Esophagus squamous epithelium (tissue), 5 donors: ENCODE measurements around the gene SCN5A. TPM values are rescaled to one million over a fixed set of nuclear protein-coding genes. Genes with fewer than 3 reads are reported as not detected.

Experiments
- DNase-seq: peaks from one replicate; lab custom pipeline; 2025; lab: John Stamatoyannopoulos, UW
- H3K27ac ChIP-seq, 4 donors: fragments of 200-600 bp; sonication (generic); one replicate each; pipeline ENCODE4 v1.5.1; 2016 to 2019; ENCODE audit warnings: mild to moderate bottlenecking in 1 of 4
- H3K27me3 ChIP-seq, 4 donors: fragments of 200-600 bp; sonication (generic); 1 replicate in 3 of 4; 2 replicates in 1 of 4; pipeline versions ENCODE4 v1.5.1 to v1.6.0; 2017 to 2021; ENCODE audit warnings: antibody characterized with exemption in 1 of 4
- H3K36me3 ChIP-seq, 3 donors: fragments of 200-600 bp; sonication (generic); one replicate each; pipeline ENCODE4 v1.5.1; 2016 to 2019
- H3K4me1 ChIP-seq, 3 donors: fragments of 200-600 bp; sonication (generic); one replicate each; pipeline ENCODE4 v1.5.1; 2017 to 2019
- H3K4me3 ChIP-seq, 4 donors: fragments of 200-600 bp; sonication (generic); 1 replicate in 3 of 4; 2 replicates in 1 of 4; pipeline ENCODE4 v1.5.1; 2016 to 2019; ENCODE audit warnings: mild to moderate bottlenecking in 2 of 4, moderate library complexity in 1 of 4
- H3K9me3 ChIP-seq, 3 donors: fragments of 200-600 bp; sonication (generic); one replicate each; pipeline ENCODE4 v1.5.1; 2016 to 2019
- CTCF ChIP-seq, 6 experiments: fragments of 450-650 bp in 4 of 6; fragments of 200-600 bp in 2 of 6; sonication (generic) in 2 of 6; IDR thresholded peaks; one replicate each; pipeline ENCODE4 v1.5.1; 2016 to 2019; ENCODE audit warnings: antibody characterized with exemption in 6 of 6, mild to moderate bottlenecking in 4 of 6, moderate library complexity in 4 of 6
- POLR2A ChIP-seq, 4 donors: fragments of 450-650 bp; IDR thresholded peaks; one replicate each; pipeline ENCODE4 v1.6.1; 2017; ENCODE audit warnings: antibody characterized with exemption in 4 of 4, mild to moderate bottlenecking in 4 of 4, moderate library complexity in 3 of 4
- WGBS, 2 donors: methylation state at CpG; one replicate each; pipeline ENCODE4 v1.1.5; 2018; 5-methylcytosine and 5-hydroxymethylcytosine counted together
- intact Hi-C: fragments of 100-400 bp; cut with DNase I; formaldehyde crosslinking; loops from one replicate; pipeline ENCODE4 v1.15.0; 2022
- total RNA-seq, 4 donors: library from RNA; depleted of rRNA; stranded (reverse); fragments of >200 nt; gene quantifications; one replicate each; pipeline ENCODE4 v1.1.0, GENCODE V29; 2016
- donor health status: DM: yes; HTN: yes; CAD: no.

The SCN5A gene
- total RNA-seq, 4 donors from 2014 or later: 0.09 to 0.38 (median 0.18) TPM; not detected in 1

- no peak overlapping the region for H3K4me3 ChIP-seq
- TF ChIP-seq CTCF (IDR thresholded peaks at IDR 0.05): no peak
- TF ChIP-seq POLR2A (IDR thresholded peaks at IDR 0.05): no peak
- WGBS, 2 donors: 81% methylated on average over 5 of the region's 5 CpGs; no CpG with 5 or more reads in 1 of the 2 donors
- no peaks in the 10 kb centered on the region for H3K9me3 ChIP-seq
- no peaks in the 10 kb centered on the region for H3K4me1 ChIP-seq
- no peak overlapping the region for H3K27ac ChIP-seq
- intact Hi-C loops: no loop called here
- no peaks in the 10 kb centered on the region for H3K36me3 ChIP-seq
- peaks cover 0 to 4% (median 0%) of the 10 kb centered on the region in 4 donors for H3K27me3 ChIP-seq
- no peak for DNase-seq
These were observed 20.7 kb downstream of the SCN5A start for GRCh38 chr3:38628835-38629234.

- peaks cover 0 to 3% (median 0%) of the 10 kb centered on the region in 4 donors for H3K27me3 ChIP-seq
- H3K9me3 ChIP-seq: no peaks in the 10 kb centered on the region
- no peaks in the 10 kb centered on the region for H3K36me3 ChIP-seq
- TF ChIP-seq POLR2A (IDR thresholded peaks at IDR 0.05) (no peak), CTCF (IDR thresholded peaks at IDR 0.05) (no peak)
- WGBS, 2 donors: 73 to 75% methylated on average over 3 to 4 of the region's 4 CpGs
- no peaks in the 10 kb centered on the region for H3K4me1 ChIP-seq
- no peak overlapping the region for H3K27ac ChIP-seq
- no peak for DNase-seq
- intact Hi-C loops: no loop called here
- no peak overlapping the region for H3K4me3 ChIP-seq
These were observed 21.5 kb downstream of the SCN5A start for GRCh38 chr3:38627956-38628355.

GRCh38 chr3:38626171-38626570 is 23.3 kb downstream of the SCN5A start:
- Histone ChIP-seq H3K36me3 (no peaks in the 10 kb centered on the region), H3K27me3 (no peaks in the 10 kb centered on the region), H3K9me3 (no peaks in the 10 kb centered on the region), H3K4me3 (no peak overlapping the region), H3K27ac (no peak overlapping the region), H3K4me1 (no peaks in the 10 kb centered on the region)
- TF ChIP-seq POLR2A (IDR thresholded peaks at IDR 0.05) (no peak), CTCF (IDR thresholded peaks at IDR 0.05) (no peak)
- no peak for DNase-seq
- 66 to 76% methylated on average over 4 to 5 of the region's 5 CpGs for WGBS, 2 donors
- intact Hi-C loops: no loop called here

- Histone ChIP-seq H3K4me1 (no peaks in the 10 kb centered on the region), H3K27me3 (no peaks in the 10 kb centered on the region), H3K9me3 (no peaks in the 10 kb centered on the region), H3K4me3 (no peak overlapping the region), H3K27ac (no peak overlapping the region), H3K36me3 (no peaks in the 10 kb centered on the region)
- DNase-seq: no peak
- intact Hi-C loops: no loop called here
- TF ChIP-seq POLR2A (IDR thresholded peaks at IDR 0.05) (no peak), CTCF (IDR thresholded peaks at IDR 0.05) (no peak)
- 49 to 94% methylated on average over 6 to 9 of the region's 10 CpGs for WGBS, 2 donors
These were observed 25.9 kb downstream of the SCN5A start for GRCh38 chr3:38623539-38623938.

GRCh38 chr3:38622336-38622735 is 27.2 kb downstream of the SCN5A start:
- intact Hi-C loops: no loop called here
- H3K4me3 ChIP-seq: no peak overlapping the region
- no peaks in the 10 kb centered on the region for H3K4me1 ChIP-seq
- no peaks in the 10 kb centered on the region for H3K9me3 ChIP-seq
- DNase-seq: no peak
- no peak for TF ChIP-seq POLR2A (IDR thresholded peaks at IDR 0.05)
- TF ChIP-seq CTCF (IDR thresholded peaks at IDR 0.05): no peak
- H3K27ac ChIP-seq: no peak overlapping the region
- no peaks in the 10 kb centered on the region for H3K36me3 ChIP-seq
- no peaks in the 10 kb centered on the region for H3K27me3 ChIP-seq
- WGBS, 2 donors: 74 to 87% methylated on average over 7 to 9 of the region's 10 CpGs
